ENCODE data around the gene SCMH1.

- TF ChIP-seq CTCF (IDR thresholded peaks at IDR 0.05; ENCODE audit: low read depth, low read length, missing input control) (no peak), YY1 (IDR thresholded peaks at IDR 0.05) (no peak), REST (IDR thresholded peaks at IDR 0.05) (no peak), SP1 (IDR thresholded peaks at IDR 0.05) (no peak)
Measured at GRCh38 chr1:41017141-41018017, 224.7 kb downstream of the SCMH1 start.
